IPS DF 6.9 (cell line): ENCODE data around the gene TMEM185B.

Experiments used
- DNase-seq: peaks from one replicate; pipeline ENCODE4 v3.0.0-alpha.2; 2013; ENCODE audit warnings: low read depth, low spot score
- H3K27ac ChIP-seq: one replicate; pipeline ENCODE4 v1.5.1; 2013; ENCODE audit warnings: low read length, control low read depth
- H3K27me3 ChIP-seq: 2 replicates; pipeline ENCODE4 v1.6.1; 2013; ENCODE audit warnings: mild to moderate bottlenecking, low read length; ENCODE audit not compliant: control insufficient read depth, insufficient read depth
- H3K36me3 ChIP-seq: 2 replicates; pipeline ENCODE4 v1.6.1; 2013; ENCODE audit warnings: low read length; ENCODE audit not compliant: control insufficient read depth, insufficient read depth
- H3K4me1 ChIP-seq: 2 replicates; pipeline ENCODE4 v1.6.1; 2013; ENCODE audit warnings: low read length; ENCODE audit not compliant: control insufficient read depth, insufficient read depth
- H3K4me3 ChIP-seq: 2 replicates; pipeline ENCODE4 v1.5.1; 2013; ENCODE audit warnings: mild to moderate bottlenecking, low read length
- H3K9me3 ChIP-seq: 2 replicates; pipeline ENCODE4 v1.6.1; 2013; ENCODE audit warnings: low read length, inconsistent platforms; ENCODE audit not compliant: control insufficient read depth, insufficient read depth
- WGBS: extraction: QIAGEN DNeasy Blood & Tissue Kit; methylation state at CpG from one replicate; pipeline ENCODE4 v1.1.7; 2013; ENCODE audit warnings: mixed read lengths, missing lambda C conversion rate; ENCODE audit not compliant: insufficient read length, insufficient coverage; 5-methylcytosine and 5-hydroxymethylcytosine counted together

The TMEM185B gene

GRCh38 chr2:120224256-120224655 is 1.1 kb upstream of the TMEM185B start:
- no CpG with 5 or more reads among the region's 13 CpGs for WGBS
- H3K9me3 ChIP-seq: 0 out of 2 replicates have a peak, but pooled peaks cover 2% of the 10 kb centered on the region
- no peaks in the 10 kb centered on the region; the same call in 1 of the 2 replicates for H3K36me3 ChIP-seq
- no peak for DNase-seq
- H3K27me3 ChIP-seq: peaks cover 8% of the 10 kb centered on the region; the same call in 1 of the 2 replicates
- no peak overlapping the region for H3K27ac ChIP-seq
- no peak overlapping the region for H3K4me3 ChIP-seq
- H3K4me1 ChIP-seq: no peaks in the 10 kb centered on the region

GRCh38 chr2:120222186-120223033 is 790 bp downstream of the TMEM185B start:
- no peak for DNase-seq
- H3K36me3 ChIP-seq: no peaks in the 10 kb centered on the region; the same call in 1 of the 2 replicates
- 0 out of 2 replicates have a peak, but pooled peaks cover 2% of the 10 kb centered on the region for H3K9me3 ChIP-seq
- H3K27me3 ChIP-seq: peaks cover 8% of the 10 kb centered on the region; the same call in 1 of the 2 replicates
- H3K4me3 ChIP-seq: peak overlapping the region; percentile 70; the same call in 1 of the 2 replicates
- no CpG with 5 or more reads among the region's 49 CpGs for WGBS
- H3K27ac ChIP-seq: no peak overlapping the region
- no peaks in the 10 kb centered on the region for H3K4me1 ChIP-seq

GRCh38 chr2:120221616-120222015 is 1.6 kb downstream of the TMEM185B start:
- Histone ChIP-seq H3K4me3 (no peak overlapping the region), H3K36me3 (no peaks in the 10 kb centered on the region; the same call in 1 of the 2 replicates), H3K27me3 (peaks cover 8% of the 10 kb centered on the region; the same call in 1 of the 2 replicates), H3K27ac (no peak overlapping the region), H3K9me3 (0 out of 2 replicates have a peak, but pooled peaks cover 2% of the 10 kb centered on the region), H3K4me1 (no peaks in the 10 kb centered on the region)
- no CpG with 5 or more reads among the region's 8 CpGs for WGBS
- no peak for DNase-seq

GRCh38 chr2:120220756-120221155 is 2.4 kb downstream of the TMEM185B start:
- peaks cover 8% of the 10 kb centered on the region; the same call in 1 of the 2 replicates for H3K27me3 ChIP-seq
- no peak for DNase-seq
- no peaks in the 10 kb centered on the region for H3K4me1 ChIP-seq
- no peak overlapping the region for H3K4me3 ChIP-seq
- H3K36me3 ChIP-seq: no peaks in the 10 kb centered on the region; the same call in 1 of the 2 replicates
- H3K9me3 ChIP-seq: 0 out of 2 replicates have a peak, but pooled peaks cover 2% of the 10 kb centered on the region
- no CpG with 5 or more reads among the region's 2 CpGs for WGBS
- H3K27ac ChIP-seq: no peak overlapping the region

- no peak for DNase-seq
- no CpG with 5 or more reads among the region's 5 CpGs for WGBS
- no peak overlapping the region for H3K27ac ChIP-seq
Observed at GRCh38 chr2:120219766-120220165, 3.4 kb downstream of the TMEM185B start.

GRCh38 chr2:120219291-120219690 is 3.9 kb downstream of the TMEM185B start:
- WGBS: no CpG with 5 or more reads among the region's 5 CpGs
- no peaks in the 10 kb centered on the region; the same call in 1 of the 2 replicates for H3K36me3 ChIP-seq
- DNase-seq: no peak
- H3K27ac ChIP-seq: no peak overlapping the region
- H3K27me3 ChIP-seq: peaks cover 8% of the 10 kb centered on the region; the same call in 1 of the 2 replicates
- H3K4me1 ChIP-seq: no peaks in the 10 kb centered on the region
- H3K4me3 ChIP-seq: no peak overlapping the region
- H3K9me3 ChIP-seq: 0 out of 2 replicates have a peak, but pooled peaks cover 2% of the 10 kb centered on the region

More at GRCh38 chr2:120219766-120220165, 3.4 kb downstream of the TMEM185B start:
- Histone ChIP-seq H3K4me1 (no peaks in the 10 kb centered on the region), H3K36me3 (no peaks in the 10 kb centered on the region; the same call in 1 of the 2 replicates), H3K4me3 (no peak overlapping the region), H3K9me3 (0 out of 2 replicates have a peak, but pooled peaks cover 2% of the 10 kb centered on the region), H3K27me3 (peaks cover 8% of the 10 kb centered on the region; the same call in 1 of the 2 replicates)

GRCh38 chr2:120218181-120218580 is 5.0 kb downstream of the TMEM185B start:
- Histone ChIP-seq H3K4me3 (no peak overlapping the region), H3K27ac (no peak overlapping the region), H3K27me3 (peaks cover 5% of the 10 kb centered on the region; the same call in 1 of the 2 replicates), H3K9me3 (0 out of 2 replicates have a peak, but pooled peaks cover 2% of the 10 kb centered on the region), H3K36me3 (no peaks in the 10 kb centered on the region; the same call in 1 of the 2 replicates), H3K4me1 (no peaks in the 10 kb centered on the region)
- WGBS: no CpG with 5 or more reads among the region's 5 CpGs
- DNase-seq: no peak

- Histone ChIP-seq H3K4me3 (no peak overlapping the region), H3K4me1 (no peaks in the 10 kb centered on the region), H3K27me3 (no peaks in the 10 kb centered on the region), H3K9me3 (no peaks in the 10 kb centered on the region), H3K27ac (no peak overlapping the region), H3K36me3 (no peaks in the 10 kb centered on the region)
- WGBS: no CpG with 5 or more reads among the region's 10 CpGs
- no peak for DNase-seq
Observed at GRCh38 chr2:120210270-120210693, 12.9 kb downstream of the TMEM185B start.

- Histone ChIP-seq H3K4me3 (no peak overlapping the region), H3K36me3 (no peaks in the 10 kb centered on the region), H3K27ac (no peak overlapping the region), H3K4me1 (no peaks in the 10 kb centered on the region), H3K27me3 (no peaks in the 10 kb centered on the region), H3K9me3 (no peaks in the 10 kb centered on the region)
- no CpG with 5 or more reads among the region's 12 CpGs for WGBS
- no peak for DNase-seq
Observed at GRCh38 chr2:120209427-120210269, 13.6 kb downstream of the TMEM185B start.
